ENCODE data around the gene HSF2BP.
A peak's percentile ranks its signal among the peaks of the same experiment; 100 is the strongest.

HSF2BP gene

GRCh38 chr21:43648171-43648570 lies 11.1 kb downstream of the HSF2BP start:
- no peak for DNase-seq (ENCODE audit: low read depth)

GRCh38 chr21:43646550-43647260 lies 12.6 kb downstream of the HSF2BP start:
- DNase-seq (ENCODE audit: low read depth), result peak; percentile 98
- peak; percentile 100 for TF ChIP-seq CTCF (conservative IDR thresholded peaks at IDR 0.05; ENCODE audit: low read depth, low read length)
- H3K4me3 ChIP-seq (ENCODE audit: low read depth, low read length), result no peak overlapping the region

More at GRCh38 chr21:43648171-43648570, 11.1 kb downstream of the HSF2BP start:
- no peak overlapping the region for H3K4me3 ChIP-seq (ENCODE audit: low read depth, low read length)
- no peak for TF ChIP-seq CTCF (conservative IDR thresholded peaks at IDR 0.05; ENCODE audit: low read depth, low read length)

- H3K4me3 ChIP-seq (ENCODE audit: low read depth, low read length), result no peak overlapping the region
- no peak for DNase-seq (ENCODE audit: low read depth)
- TF ChIP-seq CTCF (conservative IDR thresholded peaks at IDR 0.05; ENCODE audit: low read depth, low read length), result no peak
These were observed 13.3 kb downstream of the HSF2BP start for GRCh38 chr21:43645976-43646375.

DNA sequence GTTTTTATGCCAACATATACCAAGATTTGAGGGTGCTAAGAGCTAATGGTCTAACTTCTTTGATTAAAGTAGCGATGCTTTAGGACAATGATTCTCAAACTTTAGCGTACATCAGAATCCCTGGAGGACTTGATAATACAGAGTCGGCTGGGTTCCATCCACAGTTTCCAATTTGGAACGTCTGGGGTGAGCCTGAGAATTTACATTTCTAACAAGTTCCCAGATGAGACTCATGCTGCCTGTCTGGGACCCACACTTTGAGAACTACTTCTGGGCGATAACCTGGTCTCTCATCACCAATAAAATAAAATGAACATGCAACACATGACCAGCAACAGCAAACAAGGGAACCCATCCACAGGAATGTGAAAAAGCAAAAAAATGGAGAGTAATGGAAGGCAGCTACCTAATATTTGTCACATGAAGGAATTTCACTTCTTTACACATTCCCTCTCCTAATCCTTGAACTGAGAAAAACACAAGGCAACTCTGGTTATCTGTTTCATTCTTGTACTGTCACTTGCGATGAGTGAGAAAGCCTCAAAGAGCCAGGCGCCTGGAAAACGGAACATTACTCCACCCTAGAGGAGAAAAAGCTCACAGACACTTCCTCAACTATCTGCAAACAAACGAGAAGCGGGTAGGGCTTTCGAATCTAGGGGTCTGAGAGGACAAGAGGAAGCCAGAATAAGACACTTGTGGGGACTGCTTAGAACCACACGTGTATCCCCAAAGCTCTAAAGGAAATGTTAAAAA lies 14.0 kb downstream of the HSF2BP start:
- no peak overlapping the region for H3K4me3 ChIP-seq (ENCODE audit: low read depth, low read length)
- DNase-seq (ENCODE audit: low read depth), result peak; percentile 92
- peak; percentile 83 for TF ChIP-seq CTCF (conservative IDR thresholded peaks at IDR 0.05; ENCODE audit: low read depth, low read length)

DNA sequence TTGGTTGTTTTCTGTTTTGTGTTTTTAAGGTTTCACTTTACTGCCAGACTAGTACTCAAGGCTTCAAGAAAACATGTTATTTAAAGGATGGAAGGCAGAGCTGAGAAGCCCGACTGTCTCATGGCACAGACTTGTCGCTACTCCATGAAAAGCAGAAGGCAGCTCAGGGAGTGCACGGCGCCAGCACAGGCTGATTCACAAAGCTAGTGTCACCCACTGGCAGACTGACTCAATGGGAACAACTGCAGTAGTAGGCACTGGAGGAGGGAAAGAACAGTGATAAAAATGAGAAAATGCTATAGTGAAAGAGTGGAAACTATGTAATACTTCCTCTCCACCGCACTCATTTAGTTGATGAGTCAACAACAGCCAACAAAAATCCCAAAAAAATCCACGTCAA lies 14.7 kb downstream of the HSF2BP start:
- no peak overlapping the region for H3K4me3 ChIP-seq (ENCODE audit: low read depth, low read length)
- peak; percentile 61 for DNase-seq (ENCODE audit: low read depth)
- TF ChIP-seq CTCF (conservative IDR thresholded peaks at IDR 0.05; ENCODE audit: low read depth, low read length), result no peak

GRCh38 chr21:43644071-43644470 lies 15.2 kb downstream of the HSF2BP start:
- no peak for TF ChIP-seq CTCF (conservative IDR thresholded peaks at IDR 0.05; ENCODE audit: low read depth, low read length)

More at GRCh38 chr21:43644071-43644470, 15.2 kb downstream of the HSF2BP start:
- DNase-seq (ENCODE audit: low read depth), result no peak
- H3K4me3 ChIP-seq (ENCODE audit: low read depth, low read length), result no peak overlapping the region

Data from choroid plexus epithelial cell (primary cell).